ENCODE measurements around the gene ACOT9.
"Not testable (repeated sequence)": the region's sequence is repeated elsewhere in the genome, so short reads cannot be mapped to it uniquely, and the experiment has no call there.

Gene ACOT9

GRCh38 chrX:23749129-23749528 is 6.1 kb upstream of the ACOT9 start:
- H3K27ac Mint-ChIP-seq, result no peak overlapping the region
- H3K36me3 Mint-ChIP-seq (ENCODE audit: low read depth), result no peaks in the 10 kb centered on the region
- H3K4me3 Mint-ChIP-seq, result no peak overlapping the region
- H3K27me3 Mint-ChIP-seq, result peaks cover 7% of the 10 kb centered on the region
- no peaks in the 10 kb centered on the region for H3K9me3 Mint-ChIP-seq
- peaks cover 5% of the 10 kb centered on the region for H3K4me1 Mint-ChIP-seq (ENCODE audit: low read depth)
- no peak for DNase-seq

DNA sequence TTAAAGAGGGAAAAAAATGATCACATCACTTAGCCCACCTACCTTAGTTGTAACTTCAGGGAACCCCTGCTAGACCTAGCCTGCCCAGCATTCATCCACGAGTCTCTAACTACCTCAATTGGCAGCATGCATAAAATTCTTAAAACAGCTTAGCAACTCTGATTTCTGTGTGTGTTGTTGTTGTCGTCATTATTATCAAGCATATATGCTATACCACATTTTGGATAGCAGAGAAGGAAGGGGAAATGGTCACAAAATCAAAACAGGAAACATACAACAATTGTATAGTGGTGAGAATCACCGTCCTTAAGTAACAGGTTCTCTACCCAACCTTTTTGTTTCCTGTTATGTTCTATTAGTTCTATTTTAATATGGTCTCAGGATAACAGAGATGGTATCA is 2.7 kb upstream of the ACOT9 start:
- H3K27ac Mint-ChIP-seq, result no peak overlapping the region
- H3K9me3 Mint-ChIP-seq, result no peaks in the 10 kb centered on the region
- H3K4me1 Mint-ChIP-seq (ENCODE audit: low read depth), result peaks cover 14% of the 10 kb centered on the region
- DNase-seq, result no peak
- H3K4me3 Mint-ChIP-seq, result no peak overlapping the region
- H3K36me3 Mint-ChIP-seq (ENCODE audit: low read depth), result peaks cover 6% of the 10 kb centered on the region
- H3K27me3 Mint-ChIP-seq, result peaks cover 11% of the 10 kb centered on the region

- peaks cover 24% of the 10 kb centered on the region for H3K4me1 Mint-ChIP-seq (ENCODE audit: low read depth)
- not testable (repeated sequence) for H3K9me3 Mint-ChIP-seq; DNase-seq; H3K36me3 Mint-ChIP-seq (ENCODE audit: low read depth)
- peak overlapping the region; percentile 82 for H3K4me3 Mint-ChIP-seq
- H3K27me3 Mint-ChIP-seq, result peaks cover 18% of the 10 kb centered on the region
- peak overlapping the region; percentile 89 for H3K27ac Mint-ChIP-seq
Observed at GRCh38 chrX:23743623-23743971, 521 bp upstream of the ACOT9 start.

DNA sequence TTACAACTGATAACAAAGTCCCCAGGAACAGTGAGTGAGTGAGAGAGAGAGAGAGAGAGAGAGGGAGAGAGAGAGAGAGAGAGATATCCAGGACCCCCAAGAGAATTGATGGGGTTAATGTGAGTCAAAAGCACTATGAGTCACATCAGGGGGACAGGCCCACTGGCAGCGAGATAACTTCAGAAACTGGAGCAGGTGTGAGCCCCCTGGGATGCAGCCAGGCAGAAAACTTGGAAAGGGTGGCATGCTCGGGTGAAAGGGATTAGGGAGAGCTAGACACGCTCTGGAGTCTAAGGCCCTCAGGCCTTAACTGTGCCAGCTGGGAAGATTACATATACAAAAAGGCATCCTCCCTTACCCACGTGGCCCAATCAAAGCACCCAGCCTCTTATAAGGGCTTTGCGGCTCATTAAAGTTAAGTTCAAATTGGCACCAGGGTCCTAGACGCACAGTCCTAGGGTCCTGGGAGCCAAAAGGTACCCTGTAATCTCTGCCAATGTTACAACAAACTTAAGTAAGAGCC is 841 bp downstream of the ACOT9 start:
- Mint-ChIP-seq H3K4me1 (ENCODE audit: low read depth) (peaks cover 26% of the 10 kb centered on the region), H3K9me3 (no peaks in the 10 kb centered on the region), H3K27ac (peak overlapping the region; percentile 90), H3K4me3 (peak overlapping the region; percentile 82), H3K36me3 (ENCODE audit: low read depth) (peaks cover 6% of the 10 kb centered on the region), H3K27me3 (peaks cover 18% of the 10 kb centered on the region)
- DNase-seq, result peak; percentile 48

- peaks cover 10% of the 10 kb centered on the region for H3K36me3 Mint-ChIP-seq (ENCODE audit: low read depth)
- H3K27me3 Mint-ChIP-seq, result peaks cover 7% of the 10 kb centered on the region
- H3K9me3 Mint-ChIP-seq, result no peaks in the 10 kb centered on the region
- DNase-seq, result no peak
- H3K4me1 Mint-ChIP-seq (ENCODE audit: low read depth), result peaks cover 40% of the 10 kb centered on the region
- H3K4me3 Mint-ChIP-seq, result no peak overlapping the region
- H3K27ac Mint-ChIP-seq, result no peak overlapping the region
Observed at GRCh38 chrX:23737413-23737812, 5.7 kb downstream of the ACOT9 start.

- Mint-ChIP-seq H3K27me3 (peaks cover 7% of the 10 kb centered on the region), H3K4me1 (ENCODE audit: low read depth) (peaks cover 44% of the 10 kb centered on the region), H3K4me3 (no peak overlapping the region), H3K27ac (no peak overlapping the region), H3K9me3 (no peaks in the 10 kb centered on the region), H3K36me3 (ENCODE audit: low read depth) (peaks cover 18% of the 10 kb centered on the region)
- no peak for DNase-seq
Observed at GRCh38 chrX:23736030-23736429, 7.0 kb downstream of the ACOT9 start.

DNA sequence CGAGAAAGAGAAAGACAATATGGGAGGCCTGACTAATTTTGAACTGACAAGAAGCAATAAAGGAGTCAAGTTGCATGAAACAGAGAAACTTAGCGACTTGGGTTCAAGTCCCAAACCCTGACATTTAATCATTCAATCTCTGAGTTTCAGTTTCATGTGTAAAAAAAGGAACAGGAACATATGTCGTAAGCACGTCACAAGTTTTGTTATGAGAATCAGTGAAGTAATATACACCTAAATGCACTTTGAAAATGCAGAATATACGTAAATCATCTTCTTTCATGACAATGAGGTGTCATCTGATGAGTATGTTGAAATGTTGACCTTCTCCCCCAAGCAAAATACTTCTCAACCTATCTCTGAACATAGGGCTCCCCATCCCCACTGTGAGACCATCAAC is 10.4 kb downstream of the ACOT9 start:
- no peak for DNase-seq
- Mint-ChIP-seq H3K4me3 (peak overlapping the region; percentile 23), H3K36me3 (ENCODE audit: low read depth) (peaks cover 42% of the 10 kb centered on the region), H3K27me3 (peaks cover 8% of the 10 kb centered on the region), H3K4me1 (ENCODE audit: low read depth) (peaks cover 35% of the 10 kb centered on the region), H3K27ac (peak overlapping the region; percentile 88), H3K9me3 (no peaks in the 10 kb centered on the region)

DNA sequence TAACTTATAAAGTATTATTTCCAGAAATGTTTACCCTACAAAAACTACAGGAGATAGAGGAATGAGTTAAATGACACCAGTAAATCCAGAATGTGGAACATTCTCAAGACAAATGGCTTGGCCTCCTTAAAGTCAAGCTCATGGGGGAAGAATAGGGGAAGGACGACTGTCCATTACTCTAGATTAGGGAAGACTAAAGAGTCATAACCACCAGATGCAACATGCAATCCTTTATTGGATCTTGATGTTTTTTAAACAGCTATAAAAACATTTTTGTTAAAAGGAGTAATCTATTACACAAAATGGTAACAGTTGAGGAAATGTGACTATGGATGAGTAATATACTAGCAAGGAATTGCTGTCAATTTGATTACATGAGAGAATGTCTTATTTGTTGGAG is 11.1 kb downstream of the ACOT9 start:
- Mint-ChIP-seq H3K27ac (peak overlapping the region; percentile 42), H3K27me3 (peaks cover 8% of the 10 kb centered on the region), H3K36me3 (ENCODE audit: low read depth) (peaks cover 44% of the 10 kb centered on the region), H3K4me3 (no peak overlapping the region), H3K4me1 (ENCODE audit: low read depth) (peaks cover 31% of the 10 kb centered on the region), H3K9me3 (no peaks in the 10 kb centered on the region)
- DNase-seq, result no peak

DNA sequence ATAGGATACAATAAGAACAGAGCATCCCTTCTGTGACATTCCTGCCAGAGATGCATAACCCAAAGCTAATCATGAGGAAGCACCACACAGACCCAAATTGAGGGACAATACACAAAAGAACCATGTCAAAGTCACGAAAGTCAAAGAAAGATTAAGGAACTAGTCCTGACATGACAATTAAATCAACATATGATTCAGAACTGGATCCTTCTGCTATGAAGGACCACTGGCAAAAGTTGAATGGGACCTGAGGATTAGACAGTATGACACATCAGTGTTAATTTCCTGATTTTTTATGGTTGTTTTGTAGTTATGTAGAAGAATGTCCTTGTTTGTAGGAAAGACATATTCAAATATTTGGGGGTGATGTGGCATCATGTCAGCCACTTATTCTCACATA is 13.9 kb downstream of the ACOT9 start:
- Mint-ChIP-seq H3K27me3 (peaks cover 8% of the 10 kb centered on the region), H3K27ac (peak overlapping the region; percentile 23), H3K4me1 (ENCODE audit: low read depth) (peaks cover 24% of the 10 kb centered on the region), H3K36me3 (ENCODE audit: low read depth) (peaks cover 52% of the 10 kb centered on the region), H3K4me3 (no peak overlapping the region), H3K9me3 (no peaks in the 10 kb centered on the region)
- no peak for DNase-seq

DNA sequence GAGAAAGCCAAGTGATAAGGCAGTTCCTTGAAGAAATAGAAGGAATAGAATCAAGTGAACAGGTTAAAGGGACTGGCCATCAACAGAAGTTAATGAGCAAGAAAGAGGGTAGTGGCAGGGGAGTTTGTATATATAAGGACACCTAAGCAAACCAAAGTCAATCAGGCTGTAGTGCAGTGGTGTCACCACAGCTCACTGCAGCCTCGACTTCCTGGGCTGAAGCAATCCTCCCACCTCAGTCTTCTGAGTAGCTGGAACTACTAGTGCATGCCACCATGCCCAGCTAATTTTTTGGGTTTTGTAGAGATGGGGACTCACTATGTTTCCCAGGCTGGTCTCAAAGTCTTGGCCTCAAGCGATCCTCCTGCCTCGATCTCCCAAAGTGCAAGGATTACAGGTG is 15.9 kb downstream of the ACOT9 start:
- H3K9me3 Mint-ChIP-seq, result no peaks in the 10 kb centered on the region
- H3K4me3 Mint-ChIP-seq, result no peak overlapping the region
- peaks cover 8% of the 10 kb centered on the region for H3K27me3 Mint-ChIP-seq
- peaks cover 67% of the 10 kb centered on the region for H3K36me3 Mint-ChIP-seq (ENCODE audit: low read depth)
- DNase-seq, result no peak
- H3K27ac Mint-ChIP-seq, result no peak overlapping the region
- peaks cover 7% of the 10 kb centered on the region for H3K4me1 Mint-ChIP-seq (ENCODE audit: low read depth)

DNA sequence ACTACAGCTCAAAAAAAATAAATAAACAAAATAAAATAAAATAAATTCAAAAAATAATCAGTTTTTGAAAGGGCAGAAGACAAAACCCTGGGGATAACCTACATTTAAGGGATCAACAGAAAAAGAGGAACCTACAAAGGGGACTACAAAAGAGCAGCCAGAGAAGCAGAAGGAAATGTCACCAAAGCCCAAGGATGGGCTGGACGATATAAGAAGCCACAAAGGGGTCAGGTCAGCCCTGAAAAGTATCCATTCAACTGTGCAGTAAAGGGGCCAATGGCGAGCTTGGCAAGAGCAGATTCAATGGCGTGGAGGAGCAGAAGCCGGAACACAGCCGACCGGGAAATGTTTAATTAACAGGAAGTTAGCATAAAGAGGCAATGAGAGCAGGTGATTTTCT is 16.9 kb downstream of the ACOT9 start:
- Mint-ChIP-seq H3K27me3 (peaks cover 8% of the 10 kb centered on the region), H3K27ac (no peak overlapping the region), H3K4me3 (no peak overlapping the region), H3K9me3 (no peaks in the 10 kb centered on the region), H3K36me3 (ENCODE audit: low read depth) (peaks cover 64% of the 10 kb centered on the region), H3K4me1 (ENCODE audit: low read depth) (no peaks in the 10 kb centered on the region)
- no peak for DNase-seq

DNA sequence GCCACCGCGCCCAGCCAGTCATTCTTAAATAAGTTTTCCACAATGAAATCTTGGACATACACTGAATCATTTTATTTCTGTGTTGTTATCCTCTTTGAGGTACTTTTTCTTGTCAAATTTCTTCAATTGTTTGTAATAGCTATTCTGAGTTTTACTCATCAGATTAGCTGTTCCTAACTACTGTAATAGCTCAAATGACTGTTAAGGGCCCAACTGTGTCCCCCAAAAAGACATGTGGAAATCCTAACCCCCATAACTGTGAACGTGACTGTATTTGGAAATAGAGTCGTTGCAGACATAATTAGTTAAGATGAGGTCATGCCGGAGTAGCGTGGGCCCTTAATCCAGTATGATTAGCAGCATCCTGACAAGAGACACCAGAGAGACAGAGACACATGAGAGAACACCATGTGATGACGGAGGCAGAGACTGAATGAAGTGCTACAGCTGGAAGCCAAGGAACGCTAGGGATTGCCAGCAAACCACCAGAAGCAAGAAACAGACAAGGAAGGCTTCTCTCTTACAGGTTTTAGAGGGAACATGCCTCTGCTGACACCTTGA is 22.9 kb downstream of the ACOT9 start:
- Mint-ChIP-seq H3K27ac (no peak overlapping the region), H3K27me3 (peaks cover 4% of the 10 kb centered on the region), H3K9me3 (no peaks in the 10 kb centered on the region), H3K4me1 (ENCODE audit: low read depth) (no peaks in the 10 kb centered on the region), H3K36me3 (ENCODE audit: low read depth) (peaks cover 53% of the 10 kb centered on the region), H3K4me3 (no peak overlapping the region)
- no peak for DNase-seq

GRCh38 chrX:23705235-23705634 is 37.8 kb downstream of the ACOT9 start:
- H3K27ac Mint-ChIP-seq, result peak overlapping the region; percentile 56
- peaks cover 11% of the 10 kb centered on the region for H3K4me1 Mint-ChIP-seq (ENCODE audit: low read depth)
- no peak for DNase-seq
- H3K36me3 Mint-ChIP-seq (ENCODE audit: low read depth), result peaks cover 56% of the 10 kb centered on the region
- peaks cover 4% of the 10 kb centered on the region for H3K27me3 Mint-ChIP-seq
- H3K4me3 Mint-ChIP-seq, result no peak overlapping the region
- H3K9me3 Mint-ChIP-seq, result no peaks in the 10 kb centered on the region

GRCh38 chrX:23704673-23705206 is 38.3 kb downstream of the ACOT9 start:
- H3K27me3 Mint-ChIP-seq, result peaks cover 4% of the 10 kb centered on the region
- peak overlapping the region; percentile 56 for H3K27ac Mint-ChIP-seq
- H3K4me3 Mint-ChIP-seq, result no peak overlapping the region
- peaks cover 54% of the 10 kb centered on the region for H3K36me3 Mint-ChIP-seq (ENCODE audit: low read depth)
- no peak for DNase-seq
- H3K4me1 Mint-ChIP-seq (ENCODE audit: low read depth), result peaks cover 12% of the 10 kb centered on the region
- no peaks in the 10 kb centered on the region for H3K9me3 Mint-ChIP-seq

GRCh38 chrX:23699636-23700194 is 43.4 kb downstream of the ACOT9 start:
- peak overlapping the region; percentile 76 for H3K27ac Mint-ChIP-seq
- peaks cover 8% of the 10 kb centered on the region for H3K27me3 Mint-ChIP-seq
- peaks cover 22% of the 10 kb centered on the region for H3K36me3 Mint-ChIP-seq (ENCODE audit: low read depth)
- peak overlapping the region; percentile 76 for H3K4me3 Mint-ChIP-seq
- peak; percentile 46 for DNase-seq
- peaks cover 8% of the 10 kb centered on the region for H3K4me1 Mint-ChIP-seq (ENCODE audit: low read depth)
- H3K9me3 Mint-ChIP-seq, result no peaks in the 10 kb centered on the region

Data from activated T-cell treated with anti-CD3 and anti-CD28 coated beads, Interleukin-2, amount 50 U/mL, for 24 hours (primary cell).